HG03378 (cell line): ENCODE data around the gene INHBB.

ENCODE experiments used
- ATAC-seq: cut with Tn5 transposase; IDR thresholded peaks from one replicate; pipeline ENCODE4 v1.9.1; 2021; ENCODE audit warnings: mild to moderate bottlenecking, moderate library complexity; ENCODE audit not compliant: unreplicated experiment

Gene INHBB

GRCh38 chr2:120394764-120395163 is 48.8 kb downstream of the INHBB start:
- ATAC-seq: no peak

GRCh38 chr2:120395221-120396012 is 49.5 kb downstream of the INHBB start:
- ATAC-seq: no peak

GRCh38 chr2:120396013-120396860 is 50.3 kb downstream of the INHBB start:
- no peak for ATAC-seq

- no peak for ATAC-seq
These were observed 51.2 kb downstream of the INHBB start for GRCh38 chr2:120396861-120397811.

GRCh38 chr2:120398051-120398995 is 52.4 kb downstream of the INHBB start:
- ATAC-seq: no peak

GRCh38 chr2:120398996-120399888 is 53.3 kb downstream of the INHBB start:
- no peak for ATAC-seq

- ATAC-seq: no peak
These were observed 53.9 kb downstream of the INHBB start for GRCh38 chr2:120399889-120400240.

- no peak for ATAC-seq
These were observed 54.6 kb downstream of the INHBB start for GRCh38 chr2:120400551-120400950.
